HL-60 (cell line): ENCODE data around the gene PITPNM3.

Experiments used
- DNase-seq, 2 experiments: peaks; one replicate each; pipeline ENCODE4 v3.0.0-alpha.2; 2010 to 2020; ENCODE audit warnings: low read depth in 1 of 2, low spot score in 1 of 2
- H3K27ac ChIP-seq: fragments of 250-450 bp; sonication (Bioruptor Pico); replicated peaks from 2 replicates; pipeline ENCODE4 v1.5.1; 2020; ENCODE audit warnings: mild to moderate bottlenecking, moderate library complexity
- H3K27me3 ChIP-seq: fragments of 250-450 bp; sonication (Bioruptor Pico); 2 replicates; pipeline ENCODE4 v1.5.1; 2021; ENCODE audit warnings: mild to moderate bottlenecking, moderate library complexity; ENCODE audit not compliant: insufficient read depth, poor library complexity, severe bottlenecking
- H3K4me3 ChIP-seq: replicated peaks from 2 replicates; pipeline ENCODE4 v1.5.1; 2011; ENCODE audit warnings: mild to moderate bottlenecking, control low read depth, low read length; ENCODE audit not compliant: insufficient read depth
- GABPA ChIP-seq: IDR thresholded peaks from 2 replicates; pipeline ENCODE4 v1.6.1; 2012; ENCODE audit warnings: low read depth
- POLR2AphosphoS5 ChIP-seq: IDR thresholded peaks from 2 replicates; pipeline ENCODE4 v1.6.1; 2012; ENCODE audit warnings: low read depth
- REST ChIP-seq: IDR thresholded peaks from 2 replicates; pipeline ENCODE4 v1.6.1; 2012; ENCODE audit warnings: low read depth; ENCODE audit not compliant: insufficient replicate concordance
- SPI1 ChIP-seq: IDR thresholded peaks from 2 replicates; pipeline ENCODE4 v1.6.1; 2012; ENCODE audit warnings: low read depth, mild to moderate bottlenecking, borderline replicate concordance
- TF ChIP-seq, protein P1 (sequence below): IDR thresholded peaks from one replicate; pipeline ENCODE4 v1.5.1; 2011; ENCODE audit warnings: low read length, control low read depth, inconsistent platforms; ENCODE audit not compliant: insufficient read depth

The PITPNM3 gene

GRCh38 chr17:6570731-6571451 is 14.5 kb upstream of the PITPNM3 start:
- TF ChIP-seq SPI1 (no peak), GABPA (no peak), POLR2AphosphoS5 (no peak), REST (no peak)
- TF ChIP-seq, protein P1, sequence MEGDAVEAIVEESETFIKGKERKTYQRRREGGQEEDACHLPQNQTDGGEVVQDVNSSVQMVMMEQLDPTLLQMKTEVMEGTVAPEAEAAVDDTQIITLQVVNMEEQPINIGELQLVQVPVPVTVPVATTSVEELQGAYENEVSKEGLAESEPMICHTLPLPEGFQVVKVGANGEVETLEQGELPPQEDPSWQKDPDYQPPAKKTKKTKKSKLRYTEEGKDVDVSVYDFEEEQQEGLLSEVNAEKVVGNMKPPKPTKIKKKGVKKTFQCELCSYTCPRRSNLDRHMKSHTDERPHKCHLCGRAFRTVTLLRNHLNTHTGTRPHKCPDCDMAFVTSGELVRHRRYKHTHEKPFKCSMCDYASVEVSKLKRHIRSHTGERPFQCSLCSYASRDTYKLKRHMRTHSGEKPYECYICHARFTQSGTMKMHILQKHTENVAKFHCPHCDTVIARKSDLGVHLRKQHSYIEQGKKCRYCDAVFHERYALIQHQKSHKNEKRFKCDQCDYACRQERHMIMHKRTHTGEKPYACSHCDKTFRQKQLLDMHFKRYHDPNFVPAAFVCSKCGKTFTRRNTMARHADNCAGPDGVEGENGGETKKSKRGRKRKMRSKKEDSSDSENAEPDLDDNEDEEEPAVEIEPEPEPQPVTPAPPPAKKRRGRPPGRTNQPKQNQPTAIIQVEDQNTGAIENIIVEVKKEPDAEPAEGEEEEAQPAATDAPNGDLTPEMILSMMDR, result no peak
- H3K27me3 ChIP-seq, result no peaks in the 10 kb centered on the region
- DNase-seq, result no peak
- no peak overlapping the region for H3K4me3 ChIP-seq
- H3K27ac ChIP-seq, result no peak overlapping the region

DNA sequence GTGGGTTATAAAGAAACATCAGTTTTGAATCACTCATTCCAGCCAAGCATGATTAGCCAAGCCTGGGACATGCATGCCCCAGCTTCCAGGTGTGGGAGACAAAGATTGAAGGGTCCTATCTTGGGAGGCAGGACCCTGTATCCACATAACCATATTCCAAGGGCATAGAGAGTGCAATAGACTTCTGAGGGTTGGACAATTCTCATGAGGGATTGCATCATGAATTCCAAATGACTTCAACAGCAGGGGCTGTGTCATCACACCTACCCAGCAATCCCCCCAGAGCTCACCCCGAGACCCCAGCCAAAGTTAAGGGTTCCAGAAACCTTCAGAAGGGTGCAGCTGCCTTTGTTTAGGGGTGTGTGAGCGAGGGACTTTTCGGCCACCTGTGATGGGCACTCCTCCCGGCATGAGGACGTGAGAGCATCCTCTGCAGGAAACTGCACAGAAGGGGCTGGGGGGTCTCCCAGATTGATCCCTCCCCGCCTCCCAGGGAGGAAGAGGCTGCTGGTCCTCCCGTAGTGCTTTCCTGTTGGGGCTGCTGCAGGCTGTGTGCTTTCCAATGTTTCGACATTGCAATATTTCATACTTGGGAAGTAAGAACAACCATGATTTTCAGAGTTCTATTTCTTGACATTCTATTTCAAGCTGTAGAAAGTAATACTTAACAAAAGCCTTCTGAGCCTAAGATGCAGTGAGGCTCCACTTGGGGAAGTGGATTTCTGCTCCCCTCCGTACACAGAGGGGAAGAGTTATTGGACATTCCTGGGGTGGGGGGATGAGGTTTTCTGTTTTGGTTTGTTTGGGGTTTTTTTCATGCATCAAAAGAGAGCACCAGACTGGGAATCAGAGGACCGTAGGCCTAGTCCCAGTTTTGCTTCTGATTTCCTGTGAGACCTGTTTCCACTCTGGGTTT is 13.3 kb upstream of the PITPNM3 start:
- Histone ChIP-seq H3K27ac (no peak overlapping the region), H3K27me3 (no peaks in the 10 kb centered on the region), H3K4me3 (no peak overlapping the region)
- no peak for DNase-seq
- TF ChIP-seq GABPA, result no peak
- TF ChIP-seq REST, result no peak

- Histone ChIP-seq H3K27me3 (no peaks in the 10 kb centered on the region), H3K27ac (no peak overlapping the region), H3K4me3 (no peak overlapping the region)
- TF ChIP-seq, protein P1, result no peak
- TF ChIP-seq REST (no peak), SPI1 (no peak), GABPA (no peak), POLR2AphosphoS5 (no peak)
- no peak for DNase-seq
These were observed 11.9 kb upstream of the PITPNM3 start for GRCh38 chr17:6568184-6568758.
